ENCODE measurements around the gene TNRC6C. TPM values are rescaled to one million over a fixed set of nuclear protein-coding genes. Genes with fewer than 3 reads are reported as not detected.

The TNRC6C gene
- total RNA-seq, 1 donor from 2014 or later, result 13.1 TPM

DNA sequence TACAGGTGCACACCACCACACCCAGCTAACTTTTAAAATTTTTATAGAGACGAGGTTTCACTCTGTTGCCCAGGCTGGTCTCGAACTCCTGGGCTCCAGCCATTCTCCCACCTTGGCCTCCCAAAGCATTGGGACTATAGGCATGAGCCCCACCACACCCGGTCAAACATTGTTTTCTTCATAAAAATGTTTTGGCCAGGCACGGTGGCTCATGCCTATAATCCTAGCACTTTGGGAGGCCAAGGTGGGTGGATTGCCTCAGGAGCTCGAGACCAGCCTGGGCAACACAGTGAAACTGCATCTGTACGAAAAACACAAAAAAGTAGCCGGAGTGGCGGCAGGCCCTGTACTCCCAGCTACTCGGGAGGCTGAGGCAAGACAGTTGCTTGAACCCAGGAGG, 157.9 kb downstream of the TNRC6C start:
- peaks cover 16% of the 10 kb centered on the region for H3K36me3 Mint-ChIP-seq (ENCODE audit: low read depth, unreplicated experiment)

DNA sequence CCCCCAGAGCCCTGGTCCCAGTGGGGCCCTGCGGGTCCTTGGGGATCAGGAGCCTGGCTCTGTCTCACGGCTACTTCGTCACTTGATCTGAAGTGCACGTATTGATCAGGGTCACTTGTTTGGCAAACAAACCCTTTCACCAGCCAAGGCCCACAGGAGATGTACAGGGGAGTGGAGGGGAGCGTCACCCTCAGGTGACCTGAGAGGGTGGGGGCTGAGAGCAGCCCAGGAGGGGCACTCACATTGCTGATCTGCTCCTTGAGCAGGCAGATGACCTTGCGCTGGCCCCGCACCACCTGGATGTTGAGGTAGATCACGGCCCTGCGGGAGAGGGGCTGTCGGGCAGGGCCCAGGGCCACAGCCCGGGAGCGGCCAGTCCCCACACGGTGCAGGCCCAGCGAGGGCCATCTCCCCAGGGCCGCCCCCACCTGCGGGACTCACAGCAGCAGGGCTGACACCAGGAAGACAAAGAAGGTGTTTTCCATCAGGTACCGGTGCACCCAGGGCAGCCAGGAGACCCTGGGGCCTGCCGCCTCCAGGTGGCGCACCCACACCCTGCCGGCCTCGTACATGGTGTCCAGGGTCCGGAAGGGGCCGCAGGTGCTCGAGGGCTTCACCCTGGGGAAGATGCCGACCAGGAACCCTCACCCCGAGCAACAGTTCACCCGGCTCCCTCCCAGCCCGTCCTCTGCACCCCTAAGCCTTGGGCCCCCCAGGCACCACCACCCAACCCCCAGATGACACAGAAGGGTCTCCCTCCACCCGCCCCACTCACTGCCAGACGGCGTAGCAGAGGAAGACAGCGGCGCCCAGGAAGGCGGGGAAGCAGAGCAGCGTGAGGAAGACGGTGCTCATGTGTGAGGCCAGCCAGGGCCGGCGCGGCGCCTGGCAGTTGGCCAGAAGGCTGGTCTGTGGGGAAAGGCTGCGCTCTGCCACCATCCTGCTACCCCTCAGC, 158.8 kb downstream of the TNRC6C start:
- Mint-ChIP-seq H3K4me3 (ENCODE audit: unreplicated experiment) (peak overlapping the region; percentile 56), H3K4me1 (ENCODE audit: unreplicated experiment) (no peaks in the 10 kb centered on the region), H3K27me3 (ENCODE audit: unreplicated experiment) (peaks cover 13% of the 10 kb centered on the region), H3K9me3 (ENCODE audit: unreplicated experiment) (no peaks in the 10 kb centered on the region), H3K27ac (ENCODE audit: unreplicated experiment) (no peak overlapping the region), H3K36me3 (ENCODE audit: low read depth, unreplicated experiment) (peaks cover 16% of the 10 kb centered on the region)
- no peak for DNase-seq (ENCODE audit: low spot score)
- TF ChIP-seq, protein P1, sequence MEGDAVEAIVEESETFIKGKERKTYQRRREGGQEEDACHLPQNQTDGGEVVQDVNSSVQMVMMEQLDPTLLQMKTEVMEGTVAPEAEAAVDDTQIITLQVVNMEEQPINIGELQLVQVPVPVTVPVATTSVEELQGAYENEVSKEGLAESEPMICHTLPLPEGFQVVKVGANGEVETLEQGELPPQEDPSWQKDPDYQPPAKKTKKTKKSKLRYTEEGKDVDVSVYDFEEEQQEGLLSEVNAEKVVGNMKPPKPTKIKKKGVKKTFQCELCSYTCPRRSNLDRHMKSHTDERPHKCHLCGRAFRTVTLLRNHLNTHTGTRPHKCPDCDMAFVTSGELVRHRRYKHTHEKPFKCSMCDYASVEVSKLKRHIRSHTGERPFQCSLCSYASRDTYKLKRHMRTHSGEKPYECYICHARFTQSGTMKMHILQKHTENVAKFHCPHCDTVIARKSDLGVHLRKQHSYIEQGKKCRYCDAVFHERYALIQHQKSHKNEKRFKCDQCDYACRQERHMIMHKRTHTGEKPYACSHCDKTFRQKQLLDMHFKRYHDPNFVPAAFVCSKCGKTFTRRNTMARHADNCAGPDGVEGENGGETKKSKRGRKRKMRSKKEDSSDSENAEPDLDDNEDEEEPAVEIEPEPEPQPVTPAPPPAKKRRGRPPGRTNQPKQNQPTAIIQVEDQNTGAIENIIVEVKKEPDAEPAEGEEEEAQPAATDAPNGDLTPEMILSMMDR (IDR thresholded peaks at IDR 0.05; ENCODE audit: unreplicated experiment), result peak; percentile 24

More for the DNA sequence above, 157.9 kb downstream of the TNRC6C start:
- Mint-ChIP-seq H3K9me3 (ENCODE audit: unreplicated experiment) (no peaks in the 10 kb centered on the region), H3K4me1 (ENCODE audit: unreplicated experiment) (no peaks in the 10 kb centered on the region), H3K4me3 (ENCODE audit: unreplicated experiment) (no peak overlapping the region), H3K27me3 (ENCODE audit: unreplicated experiment) (peaks cover 13% of the 10 kb centered on the region), H3K27ac (ENCODE audit: unreplicated experiment) (no peak overlapping the region)
- DNase-seq (ENCODE audit: low spot score), result no peak
- TF ChIP-seq, protein P1 (IDR thresholded peaks at IDR 0.05; ENCODE audit: unreplicated experiment), result no peak

DNA sequence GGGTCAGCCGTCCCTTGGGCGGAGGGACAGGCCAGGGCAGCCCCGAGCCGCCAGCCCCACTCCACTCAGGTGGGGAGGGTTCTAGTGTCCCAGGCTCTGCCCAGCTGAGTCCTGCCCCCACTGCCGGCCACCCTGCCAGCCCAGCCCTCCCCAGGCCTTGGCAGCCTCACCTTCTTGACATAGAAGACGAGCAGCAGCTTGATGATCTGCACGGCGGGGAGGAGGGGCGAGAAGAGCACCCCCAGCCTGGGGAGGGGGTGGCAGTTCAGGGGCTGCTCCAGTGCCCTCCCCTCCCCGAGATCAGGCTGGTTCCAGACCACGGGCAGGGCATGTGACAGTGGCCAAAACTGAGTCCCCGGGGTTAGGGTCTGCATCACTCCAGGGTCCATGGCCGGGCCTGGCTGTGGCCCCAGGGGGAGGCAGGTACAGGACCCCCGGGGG, 160.3 kb downstream of the TNRC6C start:
- Mint-ChIP-seq H3K9me3 (ENCODE audit: unreplicated experiment) (no peaks in the 10 kb centered on the region), H3K27ac (ENCODE audit: unreplicated experiment) (no peak overlapping the region)

DNA sequence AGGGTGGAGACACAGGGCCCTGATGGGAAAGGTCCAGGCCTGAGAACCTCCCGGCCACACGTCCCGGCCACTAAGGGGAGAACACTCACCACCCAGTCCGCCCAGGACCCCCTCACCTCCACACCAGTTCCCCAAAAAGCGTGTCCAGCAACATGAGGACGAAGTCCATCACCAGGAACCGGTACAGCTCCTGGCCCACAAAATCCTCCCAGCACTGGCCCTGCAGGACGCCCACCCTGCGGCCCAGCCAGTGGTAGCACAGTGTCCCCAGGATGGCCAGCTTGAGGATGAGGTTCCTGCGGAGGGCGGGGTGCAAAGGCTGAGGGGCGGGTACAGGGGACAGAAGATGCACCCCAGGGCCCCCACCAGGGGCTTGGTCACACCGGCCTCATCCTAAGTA, 162.0 kb downstream of the TNRC6C start:
- TF ChIP-seq, protein P1 (IDR thresholded peaks at IDR 0.05; ENCODE audit: unreplicated experiment), result no peak
- peaks cover 2% of the 10 kb centered on the region for H3K27me3 Mint-ChIP-seq (ENCODE audit: unreplicated experiment)
- peaks cover 10% of the 10 kb centered on the region for H3K4me1 Mint-ChIP-seq (ENCODE audit: unreplicated experiment)
- peaks cover 18% of the 10 kb centered on the region for H3K36me3 Mint-ChIP-seq (ENCODE audit: low read depth, unreplicated experiment)
- H3K4me3 Mint-ChIP-seq (ENCODE audit: unreplicated experiment), result no peak overlapping the region
- no peak overlapping the region for H3K27ac Mint-ChIP-seq (ENCODE audit: unreplicated experiment)
- H3K9me3 Mint-ChIP-seq (ENCODE audit: unreplicated experiment), result no peaks in the 10 kb centered on the region
- no peak for DNase-seq (ENCODE audit: low spot score)

More for the DNA sequence above, 160.3 kb downstream of the TNRC6C start:
- no peak for DNase-seq (ENCODE audit: low spot score)
- H3K4me3 Mint-ChIP-seq (ENCODE audit: unreplicated experiment), result no peak overlapping the region
- TF ChIP-seq, protein P1 (IDR thresholded peaks at IDR 0.05; ENCODE audit: unreplicated experiment), result no peak
- H3K36me3 Mint-ChIP-seq (ENCODE audit: low read depth, unreplicated experiment), result peaks cover 22% of the 10 kb centered on the region
- peaks cover 10% of the 10 kb centered on the region for H3K4me1 Mint-ChIP-seq (ENCODE audit: unreplicated experiment)
- peaks cover 6% of the 10 kb centered on the region for H3K27me3 Mint-ChIP-seq (ENCODE audit: unreplicated experiment)
